Measurements from ENCODE around the gene VSTM2L. TPM values are rescaled to one million over a fixed set of nuclear protein-coding genes. Genes with fewer than 3 reads are reported as not detected.
"Not testable (repeated sequence)": the region's sequence is repeated elsewhere in the genome, so short reads cannot be mapped to it uniquely, and the experiment has no call there.

The VSTM2L gene, protein sequence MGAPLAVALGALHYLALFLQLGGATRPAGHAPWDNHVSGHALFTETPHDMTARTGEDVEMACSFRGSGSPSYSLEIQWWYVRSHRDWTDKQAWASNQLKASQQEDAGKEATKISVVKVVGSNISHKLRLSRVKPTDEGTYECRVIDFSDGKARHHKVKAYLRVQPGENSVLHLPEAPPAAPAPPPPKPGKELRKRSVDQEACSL
- 0.30 TPM for polyA plus RNA-seq (2012; ENCODE audit: missing spikeins)

DNA sequence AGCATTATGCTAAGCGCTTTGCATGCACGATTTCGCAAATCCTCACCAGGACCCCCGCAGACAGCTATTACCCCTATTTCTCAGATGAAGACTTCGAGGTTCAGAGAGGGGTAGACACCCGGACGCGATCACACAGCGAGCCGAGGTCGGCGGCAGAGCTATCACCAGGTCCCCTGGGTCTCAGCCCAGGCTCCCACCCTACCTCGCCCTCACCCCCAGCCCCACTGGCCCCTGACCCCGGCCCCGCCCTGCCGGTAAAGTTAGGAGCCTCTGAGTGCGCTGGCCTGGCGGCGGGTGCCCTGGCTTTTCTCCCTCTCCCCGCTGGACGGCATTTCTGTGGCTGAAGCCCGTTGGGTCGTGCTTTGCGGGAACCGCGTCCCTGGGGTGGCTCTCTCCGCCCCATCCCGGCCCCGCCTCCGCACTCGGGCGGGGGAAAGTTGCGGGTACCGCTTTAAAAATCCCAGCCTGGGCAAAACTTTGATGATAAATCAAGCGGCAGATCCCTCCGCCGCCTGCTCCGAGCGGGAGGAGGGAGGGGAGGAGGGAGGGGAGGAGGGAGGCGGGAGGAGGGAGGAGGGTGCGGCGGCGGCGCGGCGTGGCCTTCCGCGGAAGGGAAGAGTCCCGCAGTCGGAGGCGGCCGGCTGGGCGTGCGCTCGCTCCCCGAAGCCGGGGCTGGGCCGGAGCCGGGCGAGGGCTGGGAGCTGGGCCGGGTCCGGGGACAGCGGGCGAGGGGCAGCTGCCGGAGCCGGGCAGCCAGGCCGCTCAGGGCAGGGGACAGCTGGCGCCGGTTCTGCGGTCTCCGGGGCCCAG lies at the start of gene VSTM2L:
TSS of gene VSTM2L (plus strand) at position 624 of the 810 bp plus-strand sequence. CDS start 224 bp downstream, outside the sequence.
- DNase-seq (ENCODE audit: insufficient read length) (peak; percentile 59), FAIRE-seq (peak; percentile 62)
- no peak for TF ChIP-seq TAF1 (IDR thresholded peaks at IDR 0.05; ENCODE audit: borderline replicate concordance, low read depth, low read length)
- TF ChIP-seq POLR2A (IDR thresholded peaks at IDR 0.05; ENCODE audit: low read depth, low read length): no peak
- TF ChIP-seq POLR2AphosphoS5 (IDR thresholded peaks at IDR 0.05; ENCODE audit: low read depth, low read length): no peak

DNA sequence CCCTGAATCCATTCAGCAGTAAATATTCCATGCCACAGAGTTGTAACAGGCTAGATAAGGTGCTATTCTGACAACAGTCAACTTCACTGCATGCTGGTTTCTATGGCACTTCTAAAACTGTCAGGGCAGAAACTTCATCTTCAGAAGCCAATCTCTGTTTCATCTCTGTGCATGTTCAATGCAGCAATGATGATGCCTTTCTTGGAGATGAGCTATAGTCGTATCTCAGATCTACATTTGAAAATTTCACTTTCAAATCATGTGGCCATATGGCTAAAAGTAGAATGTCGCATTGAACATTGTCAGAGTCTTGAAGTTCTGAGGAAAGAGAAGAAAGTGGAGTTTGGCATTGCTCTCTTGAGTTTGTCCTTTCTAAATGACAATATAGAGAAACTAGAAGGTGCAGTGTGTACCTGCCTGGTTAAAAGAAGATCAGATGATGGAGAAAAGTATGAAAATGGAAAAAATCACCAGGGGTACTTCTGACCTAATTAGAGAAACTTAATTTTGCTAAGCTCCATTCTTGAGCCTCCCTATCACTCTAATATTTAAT lies 49.0 kb upstream of the VSTM2L start:
- DNase-seq (ENCODE audit: insufficient read length): no peak
- peak; percentile 91 for FAIRE-seq
- TF ChIP-seq POLR2AphosphoS5 (IDR thresholded peaks at IDR 0.05; ENCODE audit: low read depth, low read length) (no peak), TAF1 (IDR thresholded peaks at IDR 0.05; ENCODE audit: borderline replicate concordance, low read depth, low read length) (no peak), POLR2A (IDR thresholded peaks at IDR 0.05; ENCODE audit: low read depth, low read length) (peak; percentile 31; the same call in 1 of the 2 replicates)

DNA sequence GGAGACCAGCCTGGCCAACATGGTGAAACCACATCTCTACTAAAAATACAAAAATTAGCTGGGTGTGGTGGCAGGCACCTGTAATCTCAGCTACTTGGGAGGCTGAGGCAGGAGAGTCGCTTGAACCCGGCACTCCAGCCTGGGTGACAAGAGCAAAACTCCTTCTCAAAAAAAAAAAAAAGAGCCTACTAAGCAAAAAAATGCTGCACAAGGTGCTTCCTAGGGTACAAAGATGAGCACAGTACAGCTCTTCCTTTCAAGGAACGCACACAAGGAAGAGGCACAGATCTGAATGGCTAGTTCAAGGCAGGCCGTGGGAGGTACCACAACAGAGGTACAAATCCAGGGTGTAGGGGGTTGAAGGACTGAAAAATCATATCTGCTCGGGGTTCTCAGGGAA lies 46.9 kb upstream of the VSTM2L start:
- DNase-seq (ENCODE audit: insufficient read length); FAIRE-seq: not testable (repeated sequence)

DNA sequence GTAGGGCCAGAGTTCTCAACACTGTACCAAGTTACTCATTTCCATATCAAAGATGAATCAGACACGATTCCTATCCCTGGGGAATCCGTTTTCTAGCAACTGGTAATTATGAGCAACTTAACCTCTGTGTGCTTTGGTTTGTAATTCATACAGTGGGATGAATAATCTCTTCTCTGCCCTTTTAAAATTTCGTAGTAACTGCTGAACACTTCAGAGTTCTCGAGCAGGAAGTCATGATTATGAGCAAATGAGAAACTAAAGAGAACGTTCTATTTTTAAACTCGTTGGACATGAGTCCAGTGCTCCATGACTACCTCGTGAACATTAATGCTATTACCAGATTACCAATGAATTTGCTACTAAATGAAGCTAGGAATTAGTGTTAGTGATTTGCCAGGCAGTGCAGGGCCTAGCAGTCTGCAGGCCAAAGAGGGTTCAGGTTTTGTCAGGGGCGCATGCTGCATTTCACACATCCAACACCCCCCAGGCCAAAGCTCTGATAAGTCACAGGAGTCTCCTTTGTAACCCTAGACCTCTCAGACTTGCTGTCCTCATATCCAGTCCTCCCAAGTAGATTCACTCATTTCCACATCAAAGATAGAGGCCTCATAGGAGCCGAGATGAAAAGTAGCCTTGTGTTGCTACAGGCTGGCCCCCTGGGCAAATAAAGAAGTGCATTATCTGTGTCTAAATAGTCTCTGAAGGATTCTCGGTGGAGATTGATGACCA lies 45.8 kb upstream of the VSTM2L start:
- no peak for TF ChIP-seq POLR2A (IDR thresholded peaks at IDR 0.05; ENCODE audit: low read depth, low read length)
- no peak for TF ChIP-seq POLR2AphosphoS5 (IDR thresholded peaks at IDR 0.05; ENCODE audit: low read depth, low read length)
- TF ChIP-seq TAF1 (IDR thresholded peaks at IDR 0.05; ENCODE audit: borderline replicate concordance, low read depth, low read length): no peak
- FAIRE-seq (no peak), DNase-seq (ENCODE audit: insufficient read length) (no peak)

DNA sequence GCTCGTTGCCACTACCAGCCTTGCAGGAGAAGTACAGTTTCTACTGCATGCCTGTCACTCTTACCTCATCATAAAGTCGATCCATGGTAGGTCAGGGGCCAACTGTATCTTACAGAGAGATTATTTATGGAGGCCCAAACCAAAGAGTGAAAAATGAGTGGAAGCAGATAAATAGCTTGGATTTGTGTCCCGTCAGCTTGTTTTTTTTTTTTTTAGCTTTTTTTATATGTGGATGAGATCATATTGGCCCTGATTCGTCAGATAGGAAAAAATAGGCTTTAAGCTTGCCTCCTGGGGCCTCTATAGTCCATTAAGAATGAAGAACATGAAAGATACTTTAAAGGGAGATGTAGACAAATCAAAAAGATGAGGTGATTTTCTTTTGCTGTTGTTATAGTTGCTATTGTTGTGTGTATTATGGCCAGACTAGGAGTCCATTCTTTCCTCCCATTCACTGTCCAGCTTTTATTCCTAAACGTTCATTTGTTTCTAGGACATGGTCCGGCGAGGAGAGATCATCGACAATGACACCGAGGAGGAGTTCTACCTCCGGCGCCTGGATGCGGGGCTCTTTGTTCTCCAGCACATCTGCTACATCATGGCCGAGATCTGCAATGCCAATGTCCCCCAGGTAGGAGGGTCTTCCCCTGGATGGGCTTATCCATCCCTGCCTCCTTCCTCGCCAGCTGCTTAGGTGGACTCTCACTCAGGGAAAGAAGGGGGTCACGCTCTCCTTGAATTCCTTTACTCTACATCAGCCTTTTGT lies 43.3 kb upstream of the VSTM2L start:
- TF ChIP-seq POLR2A (IDR thresholded peaks at IDR 0.05; ENCODE audit: low read depth, low read length) (no peak), TAF1 (IDR thresholded peaks at IDR 0.05; ENCODE audit: borderline replicate concordance, low read depth, low read length) (no peak), POLR2AphosphoS5 (IDR thresholded peaks at IDR 0.05; ENCODE audit: low read depth, low read length) (no peak)
- no peak for FAIRE-seq
- DNase-seq (ENCODE audit: insufficient read length): no peak

DNA sequence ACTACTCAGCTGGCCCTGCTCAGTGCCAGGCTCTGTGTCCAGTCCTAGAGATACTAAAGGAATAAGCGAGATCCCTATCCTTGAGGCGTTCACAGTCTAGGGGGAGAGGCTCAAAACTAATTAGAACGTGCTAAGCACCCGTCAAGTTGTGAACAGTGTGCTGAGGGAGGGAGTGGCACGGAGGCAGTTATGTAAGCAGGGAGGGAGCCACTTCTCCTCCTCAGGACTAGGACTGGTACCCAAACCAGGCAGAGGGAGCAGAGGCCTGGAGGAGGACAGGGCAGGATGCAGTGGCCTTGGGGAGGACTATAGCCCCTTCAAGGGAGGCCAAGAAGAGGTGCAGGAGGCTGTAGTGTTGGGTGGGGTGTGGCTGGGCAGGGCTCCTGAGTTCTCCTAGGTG lies 39.6 kb upstream of the VSTM2L start:
- TF ChIP-seq POLR2A (IDR thresholded peaks at IDR 0.05; ENCODE audit: low read depth, low read length): no peak
- TF ChIP-seq TAF1 (IDR thresholded peaks at IDR 0.05; ENCODE audit: borderline replicate concordance, low read depth, low read length): no peak
- TF ChIP-seq POLR2AphosphoS5 (IDR thresholded peaks at IDR 0.05; ENCODE audit: low read depth, low read length): no peak
- FAIRE-seq (no peak), DNase-seq (ENCODE audit: insufficient read length) (no peak)

DNA sequence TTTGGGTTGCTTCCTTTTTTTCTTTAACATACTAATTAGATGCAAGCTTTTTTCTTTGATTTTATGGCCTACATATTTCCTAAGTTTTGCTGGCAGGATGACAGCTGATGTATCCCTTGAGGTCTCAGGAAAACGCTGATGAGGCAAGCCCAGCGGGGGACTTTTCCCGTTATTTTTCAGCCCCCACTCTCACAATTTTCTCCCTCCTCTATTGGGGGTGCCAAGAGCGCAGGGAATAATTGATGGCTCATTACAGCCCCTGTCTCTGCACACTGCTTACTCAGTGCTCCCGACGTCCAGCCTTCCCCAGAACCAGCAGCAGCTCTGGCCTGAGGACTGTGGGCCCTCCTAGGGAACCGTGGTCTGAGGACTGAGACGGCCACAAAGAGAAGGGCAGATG lies 38.6 kb upstream of the VSTM2L start:
- DNase-seq (ENCODE audit: insufficient read length): no peak
- no peak for FAIRE-seq
- no peak for TF ChIP-seq TAF1 (IDR thresholded peaks at IDR 0.05; ENCODE audit: borderline replicate concordance, low read depth, low read length)
- no peak for TF ChIP-seq POLR2A (IDR thresholded peaks at IDR 0.05; ENCODE audit: low read depth, low read length)
- TF ChIP-seq POLR2AphosphoS5 (IDR thresholded peaks at IDR 0.05; ENCODE audit: low read depth, low read length): no peak

DNA sequence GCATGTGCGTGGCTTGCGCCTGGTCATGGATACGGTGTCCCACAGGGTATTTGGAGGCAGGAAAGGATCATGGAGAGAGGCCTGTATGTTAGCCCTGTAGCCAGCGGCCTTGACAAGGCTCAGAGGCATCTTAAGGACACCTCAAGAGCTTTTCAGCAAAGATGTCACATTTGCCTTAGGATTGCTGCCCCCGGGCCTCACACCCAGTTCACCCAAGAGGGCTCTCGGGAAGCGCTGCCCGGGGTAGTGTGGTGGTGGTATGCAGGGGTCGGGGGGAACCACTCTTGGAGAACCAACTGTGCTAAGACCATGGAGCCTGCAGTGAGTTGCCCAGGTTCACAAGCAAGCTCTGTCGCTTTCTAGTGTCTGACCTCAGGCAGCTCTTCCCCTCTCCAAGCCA lies 36.9 kb upstream of the VSTM2L start:
- no peak for DNase-seq (ENCODE audit: insufficient read length)
- no peak for FAIRE-seq

DNA sequence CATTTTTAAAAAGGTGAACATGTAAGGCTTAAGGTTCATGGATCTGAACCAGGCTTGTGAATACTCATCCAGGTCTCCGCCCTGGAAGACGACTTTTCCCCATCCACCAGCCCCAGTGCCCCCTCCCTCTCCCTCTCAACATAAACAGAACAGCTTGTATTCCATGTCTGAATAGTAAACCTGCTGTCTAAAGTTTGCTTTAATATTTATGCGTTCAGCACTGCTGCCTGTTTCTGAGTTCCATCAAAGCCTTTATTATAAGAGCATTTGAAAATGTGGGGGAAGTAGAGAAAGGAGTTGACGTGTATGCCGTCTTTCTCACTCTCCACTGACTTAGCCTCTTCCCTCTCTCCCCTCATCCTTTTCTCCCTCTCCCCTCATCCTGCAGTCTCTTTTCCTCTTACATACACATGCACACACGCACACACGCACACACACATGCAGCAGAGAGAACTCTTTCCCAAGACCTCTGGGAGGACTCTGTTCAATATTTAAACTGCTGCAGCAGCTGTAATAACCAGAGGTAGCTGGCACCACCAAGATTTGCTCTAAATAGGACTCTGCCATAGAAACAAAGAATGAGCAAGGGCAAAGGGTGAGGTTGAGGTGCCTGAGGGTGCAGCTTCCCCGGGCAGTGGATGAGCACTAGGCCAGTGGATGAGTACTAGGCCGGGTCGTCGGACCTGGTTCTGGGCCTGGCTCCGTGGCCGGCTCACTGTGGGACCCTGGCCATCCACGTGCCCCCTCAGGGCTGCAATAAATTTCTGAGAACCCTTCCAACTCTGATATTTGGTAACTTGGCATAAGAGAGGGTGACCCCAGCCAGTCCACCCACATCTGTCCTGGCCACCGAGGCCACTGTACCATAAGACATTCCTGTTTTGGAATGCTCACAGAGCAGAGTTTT lies 35.4 kb upstream of the VSTM2L start:
- TF ChIP-seq POLR2AphosphoS5 (IDR thresholded peaks at IDR 0.05; ENCODE audit: low read depth, low read length): no peak
- TF ChIP-seq TAF1 (IDR thresholded peaks at IDR 0.05; ENCODE audit: borderline replicate concordance, low read depth, low read length): no peak
- TF ChIP-seq POLR2A (IDR thresholded peaks at IDR 0.05; ENCODE audit: low read depth, low read length): no peak
- no peak for FAIRE-seq
- no peak for DNase-seq (ENCODE audit: insufficient read length)

More for the DNA sequence above, 36.9 kb upstream of the VSTM2L start:
- TF ChIP-seq TAF1 (IDR thresholded peaks at IDR 0.05; ENCODE audit: borderline replicate concordance, low read depth, low read length) (no peak), POLR2AphosphoS5 (IDR thresholded peaks at IDR 0.05; ENCODE audit: low read depth, low read length) (no peak), POLR2A (IDR thresholded peaks at IDR 0.05; ENCODE audit: low read depth, low read length) (no peak)

DNA sequence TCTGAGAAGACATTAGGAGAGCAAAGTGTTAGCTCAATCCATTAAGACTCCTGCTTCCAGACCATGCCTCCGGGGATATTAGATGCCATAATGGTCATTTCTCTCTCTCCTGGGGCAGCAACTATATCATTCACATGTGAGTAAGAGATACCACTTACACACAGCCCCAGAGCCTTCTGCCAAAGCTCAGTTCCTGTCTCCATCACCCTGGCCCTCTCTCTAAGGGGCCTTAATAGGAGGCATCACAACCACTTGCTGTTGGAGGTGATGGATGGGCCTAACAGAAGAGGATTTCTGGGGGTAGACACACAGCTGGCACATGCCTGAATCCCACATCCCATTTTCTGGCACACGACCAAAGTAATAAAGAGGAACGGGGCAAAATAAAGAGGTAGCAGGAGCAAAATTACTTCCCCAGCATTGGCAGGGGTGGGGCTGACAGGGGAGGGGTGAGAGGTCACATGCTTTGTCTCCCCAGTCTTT lies 34.0 kb upstream of the VSTM2L start:
- FAIRE-seq: no peak
- DNase-seq (ENCODE audit: insufficient read length): no peak
- TF ChIP-seq POLR2A (IDR thresholded peaks at IDR 0.05; ENCODE audit: low read depth, low read length) (no peak), POLR2AphosphoS5 (IDR thresholded peaks at IDR 0.05; ENCODE audit: low read depth, low read length) (no peak), TAF1 (IDR thresholded peaks at IDR 0.05; ENCODE audit: borderline replicate concordance, low read depth, low read length) (no peak)

All from GM12892 (cell line).